GM21786 (cell line): ENCODE measurements around the gene MAP2K1.
"Not testable (repeated sequence)": the region's sequence is repeated elsewhere in the genome, so short reads cannot be mapped to it uniquely, and the experiment has no call there.

Experiments used
- ATAC-seq: cut with Tn5 transposase; IDR thresholded peaks from one replicate; pipeline ENCODE4 v1.9.1; 2021; ENCODE audit not compliant: unreplicated experiment

MAP2K1 gene

DNA sequence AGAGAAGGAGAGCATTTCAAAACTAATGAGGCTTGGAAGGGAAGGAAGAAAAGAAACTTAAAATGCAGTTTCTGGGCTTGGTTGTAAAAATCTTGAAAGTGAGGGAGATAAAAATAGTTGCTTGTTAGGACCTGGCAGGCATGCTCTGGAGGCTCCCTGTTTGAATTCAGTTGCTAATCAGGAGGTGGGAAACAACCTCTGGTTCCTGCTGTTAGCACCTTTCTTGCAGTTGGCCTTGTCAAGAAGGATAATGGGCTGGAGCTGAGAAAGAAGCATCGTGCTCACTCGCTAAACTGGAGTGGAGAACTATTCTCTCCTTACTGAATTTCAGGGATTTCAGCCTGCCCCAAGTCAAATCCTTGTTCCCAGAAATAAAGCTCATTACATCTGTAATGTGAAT, 87.4 kb downstream of the MAP2K1 start:
- no peak for ATAC-seq

DNA sequence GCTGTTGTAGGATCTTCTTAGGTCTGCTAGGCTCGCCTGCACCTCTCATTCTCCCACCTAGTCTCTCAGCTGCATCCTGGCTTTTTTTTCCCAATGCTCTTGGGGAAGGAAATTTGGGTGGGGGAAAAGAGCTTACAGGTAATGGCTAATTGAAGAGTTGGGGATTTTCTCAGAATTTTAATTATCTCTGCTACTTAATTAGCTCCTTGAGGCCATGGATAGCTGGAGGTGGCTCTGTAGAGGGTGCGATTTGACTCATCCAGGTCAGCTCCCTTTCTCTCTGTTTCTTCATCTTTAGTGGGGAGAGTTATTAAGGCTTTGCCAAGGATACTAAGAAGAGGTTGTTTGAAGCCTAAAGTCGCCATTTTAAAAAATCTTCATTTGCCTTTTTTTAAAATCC, 88.3 kb downstream of the MAP2K1 start:
- ATAC-seq = no peak

DNA sequence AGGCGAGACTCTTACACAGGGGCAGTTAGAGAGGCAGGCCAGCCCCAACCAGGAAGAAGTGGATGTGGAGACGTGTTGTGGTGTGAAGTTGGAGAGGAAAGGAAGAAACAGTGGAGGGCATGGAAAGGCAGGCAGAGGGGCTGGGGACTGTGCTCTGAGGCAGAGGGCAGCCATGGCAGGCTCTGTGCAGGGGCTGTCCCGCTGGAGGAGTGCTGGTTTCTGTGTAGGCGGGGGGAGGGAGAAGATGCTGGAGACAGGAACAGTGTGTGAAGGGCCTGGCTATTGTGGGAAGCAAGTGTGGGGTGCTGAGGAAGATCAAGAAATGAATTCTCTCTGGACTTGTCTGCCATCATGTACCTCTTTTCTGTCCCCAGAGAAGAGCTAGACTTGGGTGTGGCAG, 89.8 kb downstream of the MAP2K1 start:
- no peak for ATAC-seq

DNA sequence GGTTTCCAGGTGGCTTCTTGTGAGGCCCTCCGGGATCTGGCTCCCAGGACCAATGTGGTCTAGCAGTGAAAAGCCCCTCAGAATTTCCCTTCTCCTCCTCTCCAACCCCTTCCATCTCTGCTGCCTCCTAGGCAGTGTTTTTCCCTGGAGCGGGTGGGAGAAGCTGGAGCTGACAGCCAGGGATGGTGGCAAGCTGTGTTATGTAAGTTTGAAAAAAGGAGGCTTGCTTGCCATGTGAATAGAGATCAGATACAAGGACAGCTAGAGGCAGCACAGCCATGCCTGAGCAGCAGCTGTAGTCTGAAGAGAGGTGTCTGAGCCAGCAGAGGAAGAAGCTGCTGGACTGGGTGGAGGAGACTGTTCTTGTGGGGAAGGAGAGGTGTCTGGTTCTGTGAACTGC, 90.3 kb downstream of the MAP2K1 start:
- no peak for ATAC-seq

DNA sequence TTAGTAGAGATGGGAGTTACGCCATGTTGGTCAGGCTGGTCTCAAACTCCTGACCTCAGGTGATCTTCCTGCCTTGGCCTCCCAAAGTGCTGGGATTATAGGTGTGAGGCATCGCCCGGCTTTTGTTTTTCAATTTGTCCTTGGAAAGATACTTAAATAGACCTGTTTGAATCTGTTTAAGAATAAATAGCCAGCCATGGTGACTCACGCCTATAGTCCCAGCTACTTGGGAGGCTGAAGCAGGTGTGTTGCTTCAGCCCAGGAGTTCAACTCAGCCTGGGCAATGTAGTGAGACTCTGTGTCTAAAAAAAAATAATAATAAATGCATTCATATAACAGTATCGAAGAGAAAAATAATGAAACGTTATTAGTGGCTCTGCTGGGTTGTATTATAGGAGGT, 93.6 kb downstream of the MAP2K1 start:
- no peak for ATAC-seq

DNA sequence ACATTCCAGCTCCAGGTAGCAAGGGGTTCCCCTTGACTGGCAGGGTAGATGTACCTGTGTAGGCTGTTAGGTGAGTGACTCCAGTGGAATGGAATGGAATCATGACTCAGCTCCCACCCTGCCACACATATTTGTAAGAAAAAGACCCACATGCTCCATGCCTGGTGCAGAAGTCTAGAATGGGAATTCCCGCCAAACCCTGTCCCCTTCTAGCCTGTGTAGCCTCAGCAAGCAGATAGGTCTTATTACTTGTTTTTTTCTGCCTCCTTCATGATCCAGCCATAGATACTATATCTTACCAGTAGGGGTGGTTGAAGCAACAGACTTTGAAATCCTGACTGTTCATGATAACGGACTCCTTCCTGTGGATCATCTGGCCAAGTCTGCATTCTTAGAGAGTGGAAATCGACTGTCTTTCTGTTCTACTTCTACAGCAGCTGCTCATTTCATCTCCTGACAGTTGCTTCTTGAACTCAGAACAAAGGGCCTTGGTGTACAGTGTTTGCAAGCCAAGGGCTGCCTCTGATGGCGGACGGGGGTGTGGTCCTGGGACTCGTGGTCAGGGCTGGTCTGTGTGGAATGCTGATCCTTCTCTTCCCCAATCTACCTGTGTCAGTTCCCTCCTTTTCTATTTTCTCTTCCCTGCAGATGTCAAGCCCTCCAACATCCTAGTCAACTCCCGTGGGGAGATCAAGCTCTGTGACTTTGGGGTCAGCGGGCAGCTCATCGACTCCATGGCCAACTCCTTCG, 94.6 kb downstream of the MAP2K1 start:
- ATAC-seq = no peak

DNA sequence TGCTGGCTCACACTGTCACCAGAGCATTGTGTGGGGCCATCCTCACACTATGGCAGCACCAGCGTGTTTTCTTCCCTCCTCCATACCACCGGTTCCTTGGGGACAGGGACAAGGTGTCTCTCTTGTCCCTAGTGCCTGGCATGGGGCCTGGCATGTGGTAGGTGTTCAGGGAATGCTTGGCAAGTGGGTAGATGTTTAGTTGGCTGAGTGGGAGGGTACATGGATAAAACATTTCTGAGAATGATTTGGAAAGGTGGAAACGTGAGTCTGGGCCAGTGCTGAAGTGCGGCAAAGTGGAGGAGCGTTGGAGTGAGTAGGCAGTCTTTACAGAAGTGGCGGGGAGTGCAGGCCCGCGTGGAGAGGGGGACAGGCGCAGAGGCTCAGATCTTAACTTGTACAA, 95.8 kb downstream of the MAP2K1 start:
- ATAC-seq = no peak

DNA sequence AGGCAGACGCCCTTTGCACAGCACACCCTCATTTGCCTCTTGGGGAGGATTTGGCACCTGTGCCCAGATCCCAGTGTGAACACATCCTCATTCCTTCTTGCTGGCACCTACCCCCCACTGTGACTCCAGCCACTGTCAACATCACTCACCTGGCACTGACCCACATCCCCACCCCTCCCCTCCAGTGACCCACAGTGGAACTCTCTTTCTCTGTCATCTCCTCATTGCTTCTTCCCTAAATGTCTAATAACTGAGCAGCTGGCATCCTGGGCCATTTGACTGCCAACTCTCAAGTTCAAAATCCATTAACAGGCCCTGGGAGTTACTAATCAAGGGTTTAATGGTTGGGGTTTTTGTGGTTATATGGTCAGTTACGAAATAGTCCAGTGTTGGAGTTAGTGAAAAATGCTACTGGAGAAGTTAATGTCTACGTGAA, 96.4 kb downstream of the MAP2K1 start:
- no peak for ATAC-seq

DNA sequence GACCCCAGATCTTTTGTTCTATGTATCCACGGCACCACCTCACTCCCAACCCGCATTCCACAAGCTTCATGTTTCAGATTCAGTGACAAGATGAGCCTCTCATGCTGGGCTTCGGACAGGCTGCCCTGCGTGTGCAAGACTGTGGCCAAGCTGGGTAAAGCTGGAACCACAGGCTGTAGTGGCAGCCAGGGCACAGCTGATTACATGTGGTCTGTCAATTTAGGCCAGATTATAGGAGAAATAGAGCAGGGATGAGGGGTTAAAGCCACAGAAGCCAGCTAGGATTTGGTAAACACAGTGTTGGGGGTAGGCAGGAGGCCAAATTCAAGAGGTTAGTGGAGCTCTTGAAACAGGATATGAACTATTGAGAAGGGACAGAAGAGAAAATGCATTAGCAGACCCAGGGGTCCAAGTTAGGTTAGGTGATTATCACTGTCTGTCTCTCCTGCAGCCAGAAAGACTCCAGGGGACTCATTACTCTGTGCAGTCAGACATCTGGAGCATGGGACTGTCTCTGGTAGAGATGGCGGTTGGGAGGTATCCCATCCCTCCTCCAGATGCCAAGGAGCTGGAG, 97.9 kb downstream of the MAP2K1 start:
- ATAC-seq = no peak

DNA sequence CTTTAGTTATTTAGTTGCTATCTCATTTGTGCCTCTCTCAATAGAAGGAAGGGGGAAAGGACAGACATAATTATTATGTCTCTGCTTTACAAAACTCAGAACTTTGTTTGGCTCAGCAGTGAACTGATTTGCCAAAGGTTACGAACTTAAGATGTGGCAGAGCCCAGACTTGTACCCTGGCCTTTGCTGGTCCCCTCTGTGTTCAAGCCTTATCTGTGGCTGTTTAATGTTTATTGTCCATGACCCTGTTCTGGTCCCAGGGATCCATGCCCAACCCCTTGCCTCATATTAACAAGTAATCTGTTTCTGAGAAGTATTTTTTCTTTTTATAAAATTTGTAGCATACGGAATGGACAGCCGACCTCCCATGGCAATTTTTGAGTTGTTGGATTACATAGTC, 100.2 kb downstream of the MAP2K1 start:
- no peak for ATAC-seq

DNA sequence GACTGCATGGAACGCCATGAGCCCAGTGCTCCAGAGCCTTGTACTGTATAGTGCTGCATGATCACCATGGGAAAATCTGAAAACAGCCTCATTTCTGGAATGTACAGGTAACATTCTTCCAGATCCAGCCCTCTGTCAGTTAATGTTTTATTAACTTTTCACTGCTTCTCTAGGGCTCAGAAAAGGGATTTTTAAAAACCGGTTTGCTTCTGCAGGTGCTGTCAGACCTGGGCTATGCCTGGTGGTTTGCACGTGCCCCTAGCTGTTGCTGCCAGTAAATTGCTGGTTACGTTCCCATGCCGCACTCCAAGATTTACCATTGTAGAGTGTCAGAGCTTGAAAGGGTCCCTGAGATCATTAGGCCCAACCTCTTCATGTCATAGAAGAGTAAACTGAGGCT, 101.8 kb downstream of the MAP2K1 start:
- no peak for ATAC-seq

DNA sequence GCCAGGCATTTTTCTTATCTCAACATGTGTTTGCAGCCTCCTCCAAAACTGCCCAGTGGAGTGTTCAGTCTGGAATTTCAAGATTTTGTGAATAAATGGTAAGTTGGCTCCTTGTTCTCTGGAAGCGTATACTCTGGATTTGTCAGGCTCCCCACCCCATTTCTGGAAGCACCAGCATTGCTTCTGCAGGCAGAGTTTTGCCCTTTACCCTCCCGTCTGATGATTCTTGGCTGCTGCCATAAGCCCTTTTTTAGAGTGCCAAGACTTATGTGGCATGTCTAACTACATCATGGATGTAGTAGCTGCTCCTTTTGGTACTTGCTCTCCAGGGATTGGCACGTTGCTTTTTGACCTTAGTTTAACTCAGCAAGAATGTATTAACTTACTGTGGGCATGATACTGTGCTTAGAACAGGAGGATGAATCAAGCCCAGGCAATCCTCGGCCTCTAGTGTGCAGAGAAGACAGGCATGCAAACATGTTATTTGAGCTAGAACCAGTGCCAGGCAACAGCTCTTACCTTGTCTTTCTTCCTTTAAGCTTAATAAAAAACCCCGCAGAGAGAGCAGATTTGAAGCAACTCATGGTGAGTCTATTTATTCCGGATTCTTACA, 102.6 kb downstream of the MAP2K1 start:
- ATAC-seq = no peak

DNA sequence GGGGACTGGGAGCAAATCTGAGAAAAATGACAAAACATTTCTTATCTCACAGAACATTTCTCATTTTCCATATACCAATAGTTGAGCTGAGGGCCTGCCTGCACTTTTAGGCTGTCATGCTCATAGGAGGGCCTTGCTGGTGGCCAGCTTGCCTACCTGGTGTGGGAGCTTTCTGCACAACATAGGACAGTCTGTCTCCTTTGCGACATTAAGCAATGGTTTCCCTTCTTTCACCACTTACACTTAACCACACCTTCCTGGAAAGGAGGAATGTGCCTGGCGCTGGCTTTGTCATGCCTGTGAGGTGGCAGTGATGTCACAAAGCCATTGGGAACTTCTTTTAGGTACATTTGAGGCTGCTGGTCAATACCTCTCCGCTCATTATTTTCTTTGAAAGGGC, 105.1 kb downstream of the MAP2K1 start:
- no peak for ATAC-seq

DNA sequence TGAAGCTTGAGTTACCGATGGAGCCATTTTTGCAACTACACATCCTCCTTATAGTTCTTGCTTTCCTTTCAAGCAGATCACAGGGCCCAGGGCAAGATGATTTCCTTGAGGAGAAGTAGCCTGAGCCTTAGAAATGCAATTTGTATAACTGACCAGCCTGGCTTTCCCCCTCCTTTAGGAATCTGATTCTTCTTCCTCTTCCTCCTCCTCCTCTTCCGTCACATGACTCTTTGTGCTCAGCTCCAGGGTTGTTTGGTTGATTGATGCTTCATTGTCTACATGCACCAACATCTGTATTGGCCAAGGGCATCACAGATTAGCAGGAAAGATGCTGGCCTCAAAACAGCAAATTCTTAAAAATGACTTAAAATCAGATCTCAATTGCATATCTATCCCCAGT, 107.5 kb downstream of the MAP2K1 start:
- ATAC-seq = no peak

DNA sequence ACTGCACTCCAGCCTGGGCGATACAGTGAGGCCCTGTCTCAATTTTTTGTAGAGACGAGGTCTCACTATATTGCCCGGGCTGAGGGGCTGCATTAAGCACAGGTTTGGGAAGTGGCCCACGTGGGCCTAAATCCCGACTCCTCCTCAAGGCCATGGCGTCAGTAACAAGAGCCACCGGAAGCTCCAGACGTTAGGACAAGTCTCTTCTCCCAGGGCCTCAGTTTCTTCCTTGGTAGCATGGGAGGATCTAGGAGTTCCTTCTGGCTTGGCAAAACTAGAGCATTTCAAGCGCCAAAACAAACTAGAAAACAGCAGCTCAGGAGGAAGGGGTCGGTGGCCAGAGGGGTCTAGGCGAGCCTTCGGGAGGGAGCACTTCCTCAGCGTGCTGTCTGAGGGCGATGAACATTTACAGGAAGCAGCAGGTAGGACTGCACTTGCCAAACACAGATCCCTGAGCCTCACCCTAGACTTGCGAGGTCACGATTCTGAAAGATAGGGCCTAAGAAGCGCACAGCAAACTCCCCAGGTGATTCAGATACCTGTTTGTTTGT, 110.3 kb downstream of the MAP2K1 start:
- peak; percentile 10 for ATAC-seq

DNA sequence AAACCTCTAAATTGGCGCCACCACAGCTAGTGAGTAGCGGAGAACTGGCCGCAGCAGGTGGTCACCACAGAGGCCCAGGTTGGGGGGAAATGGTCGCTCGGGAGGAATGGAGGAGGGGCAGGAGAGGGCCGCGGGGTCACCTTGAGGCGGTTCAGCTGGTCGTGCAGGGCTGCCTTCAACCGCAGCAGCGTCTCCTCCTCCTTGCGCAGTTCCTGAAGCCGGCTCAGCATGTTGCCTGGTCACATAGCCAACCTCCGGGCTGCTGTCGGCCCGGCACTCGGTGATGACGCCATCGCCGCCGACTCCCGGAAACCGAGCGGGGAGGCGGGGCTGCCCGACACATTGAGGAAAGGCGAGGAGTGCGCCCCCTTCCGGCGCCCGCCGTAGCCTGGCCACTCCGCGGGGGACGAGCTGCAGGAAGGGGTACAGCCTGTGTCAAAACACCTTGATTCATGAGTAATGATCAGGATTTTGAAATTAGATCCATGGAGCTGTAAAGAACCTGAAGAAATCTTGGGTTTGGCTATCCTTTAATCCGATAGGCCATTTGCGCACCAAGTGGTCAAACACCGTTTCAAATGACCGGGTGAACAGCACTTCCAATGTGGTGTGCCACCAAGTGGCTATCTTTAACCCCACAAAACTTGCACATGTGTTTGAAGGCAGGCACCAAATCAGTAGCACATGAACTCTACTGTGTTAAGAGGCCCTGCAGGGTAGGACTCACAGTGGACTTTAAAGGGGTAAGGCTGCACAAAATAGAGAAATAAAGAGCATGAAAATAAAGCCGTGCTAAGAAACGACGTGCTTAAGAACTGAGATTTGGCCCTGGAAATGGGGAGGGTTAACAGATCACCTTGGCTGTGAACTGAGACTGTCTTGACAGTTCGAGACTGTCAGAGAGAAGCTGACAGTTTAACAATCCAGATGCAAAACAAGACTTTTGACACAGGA, 111.1 kb downstream of the MAP2K1 start, which contains the start of gene SNAPC5:
Gene SNAPC5, minus strand, starts transcription at position 261 of the 954 bp plus-strand sequence. Its CDS starts 31 bp downstream, at position 230.
- ATAC-seq = peak; percentile 77

DNA sequence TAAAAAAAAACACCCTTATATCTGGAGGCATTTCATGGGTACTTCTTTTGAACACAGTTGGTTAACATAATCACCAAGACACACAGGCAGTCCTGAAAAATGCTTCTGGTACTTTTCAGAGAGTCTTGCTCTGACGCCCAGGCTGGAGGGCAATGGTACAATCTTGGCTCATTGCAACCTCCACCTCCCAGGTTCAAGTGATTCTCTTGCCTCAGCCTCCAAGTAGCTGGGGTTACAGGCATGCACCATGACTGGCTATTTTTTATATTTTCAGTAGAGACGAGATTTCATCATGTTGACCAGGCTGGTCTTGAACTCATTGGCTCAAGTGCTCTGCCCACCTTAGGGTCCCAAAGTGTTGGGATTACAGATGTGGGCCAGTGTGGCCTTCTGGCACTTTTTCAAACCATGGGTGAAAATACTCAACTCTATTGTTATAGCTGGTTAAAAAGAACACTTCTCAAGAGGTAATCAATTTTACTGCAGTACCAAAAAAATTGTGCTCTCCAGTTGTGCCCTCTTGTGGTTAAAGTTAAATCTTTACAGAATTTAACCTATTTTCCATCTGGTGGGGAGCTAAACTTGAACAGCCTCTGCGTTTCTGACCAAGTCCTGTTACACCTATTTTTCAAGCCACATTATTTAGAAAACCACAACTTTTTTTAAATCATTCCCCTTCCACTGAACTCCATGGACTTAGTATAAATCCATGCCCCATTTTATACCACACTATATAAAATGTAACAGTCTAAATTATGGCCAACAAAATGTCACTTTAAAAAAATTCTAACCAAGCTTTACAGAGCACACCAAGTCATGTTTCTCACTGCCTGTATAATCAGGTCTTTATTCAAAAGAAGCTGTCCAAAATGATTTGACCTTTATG, 112.0 kb downstream of the MAP2K1 start:
- no peak for ATAC-seq

DNA sequence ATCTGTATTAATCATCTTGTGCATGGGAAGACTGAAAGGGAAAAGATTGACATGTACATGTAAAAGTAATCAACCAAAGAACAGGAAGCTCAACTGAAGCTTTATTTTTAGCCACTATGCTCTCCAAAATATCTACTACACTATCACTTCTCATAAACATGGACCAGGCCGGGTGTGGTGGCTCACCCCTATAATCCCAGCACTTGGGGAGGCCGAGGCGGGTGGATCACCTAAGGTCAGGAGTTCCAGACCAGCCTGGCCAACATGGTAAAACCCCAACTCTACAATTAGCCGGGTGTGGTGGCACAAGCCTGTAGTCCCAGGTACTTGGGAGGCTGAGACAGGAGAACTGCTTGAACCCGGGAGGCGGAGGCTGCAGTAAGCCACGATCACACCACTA, 113.6 kb downstream of the MAP2K1 start:
- not testable (repeated sequence) for ATAC-seq

DNA sequence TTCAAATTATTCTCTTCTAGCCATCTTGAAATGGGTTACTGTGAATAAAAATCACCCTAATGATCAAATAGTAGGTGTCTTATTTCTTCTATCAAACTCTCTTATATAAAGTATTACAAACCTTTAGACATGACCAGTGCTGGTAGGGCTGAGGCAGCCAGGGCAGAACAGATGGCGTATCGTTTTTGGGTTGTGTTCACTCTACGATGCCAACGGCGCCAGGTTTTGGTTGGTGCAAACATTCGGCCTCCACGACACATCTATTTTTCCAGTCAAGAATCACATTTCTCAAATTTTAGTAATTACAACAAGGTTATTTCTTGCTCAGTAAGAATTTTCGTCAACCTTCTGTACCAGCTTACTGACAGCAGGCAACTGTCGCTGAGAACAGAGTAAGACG, 115.8 kb downstream of the MAP2K1 start:
- no peak for ATAC-seq
